HG02588 (cell line): ENCODE results near the gene U2SURP.
"Not testable (repeated sequence)": the region's sequence is repeated elsewhere in the genome, so short reads cannot be mapped to it uniquely, and the experiment has no call there.

ENCODE experiments used
- ATAC-seq: cut with Tn5 transposase; IDR thresholded peaks from one replicate; pipeline ENCODE4 v1.9.1; 2021; ENCODE audit warnings: mild to moderate bottlenecking, moderate library complexity; ENCODE audit not compliant: unreplicated experiment

Gene U2SURP

DNA sequence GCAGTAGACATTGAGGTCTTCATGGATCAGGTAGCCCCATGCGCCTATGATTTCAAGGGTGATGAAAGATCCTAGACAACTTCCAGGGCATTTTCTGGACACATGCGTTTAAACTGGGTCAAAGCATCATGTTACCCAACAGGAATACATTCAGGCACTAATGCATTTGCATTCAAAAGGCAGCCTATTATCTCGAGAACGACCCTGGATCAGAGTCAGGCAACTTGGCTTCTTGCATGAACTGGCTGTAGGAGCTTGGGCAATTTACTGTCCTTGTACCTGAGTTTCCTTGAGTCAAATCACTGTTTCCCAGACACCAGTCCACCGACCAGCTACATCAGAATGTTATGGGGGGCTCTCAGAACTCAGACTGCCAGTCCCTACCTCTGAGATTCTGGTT is 66.7 kb downstream of the U2SURP start:
- ATAC-seq = no peak

- no peak for ATAC-seq
Observed at GRCh38 chr3:143070977-143071551, 69.7 kb downstream of the U2SURP start.

GRCh38 chr3:143071776-143072175 is 70.4 kb downstream of the U2SURP start:
- no peak for ATAC-seq

GRCh38 chr3:143072298-143073020 is 71.1 kb downstream of the U2SURP start:
- not testable (repeated sequence) for ATAC-seq

DNA sequence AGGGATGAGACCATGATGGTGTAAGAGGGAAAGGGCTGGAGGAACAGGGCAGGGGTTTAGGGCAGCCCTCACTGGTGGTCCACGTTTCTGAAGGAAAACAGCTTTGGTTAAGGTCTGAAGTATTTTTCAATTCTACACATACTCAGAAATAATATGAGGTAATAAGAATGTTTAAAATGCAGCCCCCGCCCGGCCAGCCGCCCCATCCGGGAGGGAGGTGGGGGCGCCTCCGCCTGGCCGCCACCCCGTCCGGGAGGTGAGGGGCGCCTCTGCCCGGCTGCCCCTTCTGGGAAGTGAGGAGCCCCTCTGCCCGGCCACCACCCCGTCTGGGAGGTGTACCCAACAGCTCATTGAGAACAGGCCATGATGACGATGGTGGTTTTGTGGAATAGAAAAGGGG is 72.2 kb downstream of the U2SURP start:
- not testable (repeated sequence) for ATAC-seq

DNA sequence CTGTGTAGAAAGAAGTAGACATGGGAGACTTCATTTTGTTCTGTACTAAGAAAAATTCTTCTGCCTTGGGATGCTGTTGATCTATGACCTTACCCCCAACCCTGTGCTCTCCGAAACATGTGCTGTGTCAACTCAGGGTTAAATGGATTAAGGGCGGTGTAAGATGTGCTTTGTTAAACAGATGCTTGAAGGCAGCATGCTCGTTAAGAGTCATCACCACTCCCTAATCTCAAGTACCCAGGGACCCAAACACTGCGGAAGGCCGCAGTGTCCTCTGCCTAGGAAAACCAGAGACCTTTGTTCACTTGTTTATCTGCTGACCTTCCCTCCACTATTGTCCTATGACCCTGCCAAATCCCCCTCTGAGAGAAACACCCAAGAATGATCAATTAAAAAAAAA is 72.6 kb downstream of the U2SURP start:
- ATAC-seq = not testable (repeated sequence)

- ATAC-seq = no peak
Observed at GRCh38 chr3:143078883-143079282, 77.5 kb downstream of the U2SURP start.

GRCh38 chr3:143080196-143080595 is 78.8 kb downstream of the U2SURP start:
- ATAC-seq = no peak

DNA sequence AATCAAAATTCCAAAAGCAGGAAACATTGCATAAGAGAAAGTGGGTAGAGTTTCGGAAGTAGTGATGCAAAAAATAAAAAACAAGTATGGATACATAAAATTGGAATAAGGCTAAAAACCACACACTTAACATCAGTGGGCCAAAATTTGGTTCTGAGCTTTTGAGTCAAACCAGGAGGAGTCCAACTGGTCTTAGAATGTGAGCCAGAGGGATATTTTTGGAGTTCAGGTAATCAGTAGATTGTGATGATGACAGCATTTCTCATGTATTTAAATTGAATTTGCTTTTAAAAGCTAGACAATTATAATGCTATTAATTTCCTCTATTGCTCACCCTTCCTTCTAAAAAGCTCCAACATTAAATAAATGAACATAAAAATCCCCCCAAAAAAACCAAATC is 80.0 kb downstream of the U2SURP start:
- ATAC-seq = no peak

DNA sequence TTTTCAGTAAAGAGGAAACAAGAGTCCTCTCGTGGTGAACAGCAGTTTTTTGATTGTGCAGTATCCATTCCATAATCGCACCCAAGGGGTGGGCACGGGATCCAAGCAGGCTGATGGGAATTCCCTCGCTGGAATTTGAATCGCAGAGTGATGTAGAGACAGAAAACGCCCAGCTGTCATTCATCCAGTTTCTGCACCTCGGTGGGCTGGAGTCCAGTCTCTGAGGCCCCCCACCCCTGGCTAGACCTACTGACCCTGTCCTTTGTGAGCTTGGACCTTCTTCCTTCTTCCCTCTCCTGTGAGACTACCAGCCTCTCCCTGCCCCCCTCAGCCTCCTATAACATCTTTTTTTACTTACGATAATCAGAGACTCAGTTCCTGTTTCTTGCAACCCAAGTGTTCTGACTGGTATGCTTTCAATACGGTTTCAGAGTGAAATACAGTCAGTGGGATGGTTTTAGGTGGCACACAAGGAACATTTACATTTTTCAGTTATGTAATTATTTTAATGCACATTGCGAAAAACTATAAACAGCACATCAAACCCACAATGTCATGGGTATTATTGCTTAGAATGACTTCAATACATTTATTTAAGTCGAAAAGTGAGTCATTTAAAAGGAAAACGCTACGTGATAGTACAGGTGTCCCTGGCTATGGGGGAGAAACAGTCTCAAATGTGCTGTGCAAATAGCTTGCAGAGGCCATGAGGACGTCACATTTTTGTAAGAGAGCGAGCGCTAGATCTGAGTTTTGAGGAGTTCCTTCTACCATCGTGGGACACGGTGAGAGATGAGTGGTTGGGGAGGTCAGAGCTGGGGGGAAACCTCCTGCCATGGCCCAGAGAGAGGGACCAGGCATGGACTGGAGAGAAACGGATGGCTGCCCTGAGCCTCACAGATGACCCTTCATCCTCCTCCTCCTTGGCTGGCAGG is 80.7 kb downstream of the U2SURP start:
- peak; percentile 88 for ATAC-seq

DNA sequence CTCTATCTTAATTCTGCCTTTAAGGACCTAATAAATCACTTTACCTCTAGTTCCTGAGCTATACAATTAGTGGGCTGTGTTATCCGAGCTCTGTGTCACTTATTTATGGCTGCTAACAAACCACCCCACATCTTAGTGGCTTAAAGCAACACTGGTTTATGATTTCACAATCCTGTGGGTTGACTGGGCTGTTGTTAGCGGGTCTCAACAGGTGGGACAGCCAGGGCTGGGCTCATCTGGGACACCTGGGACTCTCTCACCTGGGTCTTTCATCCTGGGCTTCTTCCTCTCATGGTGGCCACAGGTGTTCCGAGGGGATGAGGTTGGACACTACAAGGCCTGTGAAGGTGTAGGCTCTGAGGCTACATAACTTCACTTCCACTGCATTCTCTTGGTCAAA is 82.4 kb downstream of the U2SURP start:
- no peak for ATAC-seq

DNA sequence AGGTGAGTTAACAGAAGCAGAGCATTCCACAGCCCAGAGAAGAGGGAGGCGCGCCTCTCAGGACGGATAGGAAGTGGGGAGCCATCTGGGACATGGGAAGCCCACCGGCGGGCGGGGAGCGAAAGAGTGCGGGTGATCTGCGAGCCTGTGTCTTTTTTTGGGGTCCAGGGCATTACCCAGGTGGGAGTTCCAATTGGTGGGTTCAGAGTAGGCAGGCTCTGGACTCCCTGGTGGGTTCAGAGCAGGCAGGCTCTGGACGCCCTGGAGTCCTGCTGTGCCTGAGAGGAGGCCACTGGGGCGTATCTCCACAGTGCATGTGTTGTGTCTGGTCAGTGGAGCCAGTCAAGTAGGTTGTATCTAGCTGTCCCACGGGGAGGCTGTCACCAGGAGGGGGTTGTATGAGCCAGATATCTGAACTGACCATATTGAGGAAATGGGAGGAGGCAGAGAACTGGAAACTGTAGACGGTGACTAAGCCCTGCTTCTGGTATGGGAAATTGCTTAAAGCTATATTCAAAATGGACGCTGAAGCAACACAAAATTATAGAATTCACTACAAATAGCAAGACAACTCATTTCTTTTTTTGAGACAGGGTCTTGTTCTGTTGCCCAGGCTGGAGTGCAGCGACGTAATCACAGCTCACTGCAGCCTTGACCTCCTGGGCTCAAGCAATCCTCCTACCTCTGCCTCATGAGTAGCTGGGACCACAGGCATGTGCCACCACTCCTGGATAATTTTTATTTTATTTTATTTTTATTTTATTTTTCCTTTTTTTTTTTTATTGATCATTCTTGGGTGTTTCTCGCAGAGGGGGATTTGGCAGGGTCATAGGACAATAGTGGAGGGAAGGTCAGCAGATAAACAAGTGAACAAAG is 83.7 kb downstream of the U2SURP start:
- ATAC-seq = peak; percentile 36

DNA sequence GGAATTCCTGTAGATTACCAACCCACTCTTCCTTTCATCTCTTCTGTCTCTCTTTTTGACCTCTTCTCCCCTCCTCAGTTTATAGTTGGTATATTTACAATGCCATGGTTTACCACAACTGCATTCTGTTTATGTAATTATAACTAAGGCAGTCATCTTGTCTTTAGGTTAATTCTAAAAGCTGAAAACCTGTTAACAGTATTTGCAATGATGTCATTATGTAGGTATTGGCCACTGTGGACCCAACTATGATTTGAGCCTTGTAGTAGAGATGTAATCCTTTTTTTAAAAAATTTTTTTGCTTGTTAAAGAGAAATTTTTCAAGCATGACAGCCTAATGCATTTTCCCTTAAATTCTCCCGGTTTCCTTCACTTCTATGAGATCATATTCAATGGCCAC is 87.5 kb downstream of the U2SURP start:
- ATAC-seq = no peak

DNA sequence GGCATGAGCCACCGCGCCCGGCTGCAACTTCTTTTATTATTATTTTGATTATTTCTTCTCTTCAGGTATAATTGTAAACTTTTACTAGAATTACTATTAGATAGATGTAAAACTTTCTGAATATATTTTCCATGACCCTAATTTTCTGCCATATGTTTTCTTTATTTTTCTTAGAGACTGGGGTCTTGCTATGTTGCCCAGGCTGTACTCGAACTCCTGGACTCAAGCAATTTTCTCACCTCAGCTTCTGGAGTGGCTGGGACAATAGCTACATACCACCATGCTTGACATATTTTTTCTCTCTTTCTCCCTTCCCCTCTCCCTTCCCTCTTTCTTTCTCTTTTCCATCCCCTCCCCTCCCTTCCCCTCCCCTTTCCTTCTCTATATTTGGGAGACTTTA is 88.6 kb downstream of the U2SURP start:
- no peak for ATAC-seq

DNA sequence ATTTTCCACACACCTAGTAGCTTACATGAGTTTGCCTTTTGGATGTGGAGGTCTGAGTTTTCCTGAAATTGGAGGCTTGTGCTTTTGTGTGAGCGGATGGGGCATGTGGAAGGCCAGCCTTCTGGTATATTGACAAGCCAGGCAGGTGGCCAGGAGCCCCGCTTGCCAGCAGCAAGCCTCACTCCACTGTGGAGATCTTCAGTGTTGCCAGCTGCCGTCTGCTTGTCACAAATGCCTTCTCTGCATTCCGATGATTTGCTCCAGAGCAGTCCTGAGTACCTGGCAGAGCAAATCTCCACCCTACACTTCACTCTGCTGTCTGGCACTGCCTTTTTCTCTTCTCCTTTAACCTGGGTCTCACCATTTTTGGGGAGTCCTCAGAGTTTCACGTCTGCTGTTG is 89.1 kb downstream of the U2SURP start:
- ATAC-seq = no peak

- ATAC-seq = no peak
Observed at GRCh38 chr3:143090976-143091837, 89.8 kb downstream of the U2SURP start.

DNA sequence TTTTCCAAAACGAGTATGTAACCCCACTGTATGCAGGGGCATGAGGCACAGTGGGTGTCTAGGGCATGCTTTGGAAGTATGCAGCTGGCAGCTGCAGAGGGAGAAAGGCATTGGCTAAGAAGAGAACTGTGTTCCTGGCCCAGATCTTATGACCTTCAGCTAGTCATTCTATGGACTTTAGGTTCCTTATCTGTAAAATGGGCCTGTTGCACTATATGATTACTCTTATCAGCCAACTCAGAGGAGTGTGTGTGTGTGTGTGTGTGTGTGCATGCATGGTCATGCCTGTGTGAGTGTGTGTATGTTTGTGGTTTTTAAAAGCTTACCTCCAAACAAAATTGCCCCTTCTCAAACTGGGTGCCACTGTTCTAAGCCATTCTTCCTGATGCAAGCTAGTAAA is 90.8 kb downstream of the U2SURP start:
- ATAC-seq = no peak

DNA sequence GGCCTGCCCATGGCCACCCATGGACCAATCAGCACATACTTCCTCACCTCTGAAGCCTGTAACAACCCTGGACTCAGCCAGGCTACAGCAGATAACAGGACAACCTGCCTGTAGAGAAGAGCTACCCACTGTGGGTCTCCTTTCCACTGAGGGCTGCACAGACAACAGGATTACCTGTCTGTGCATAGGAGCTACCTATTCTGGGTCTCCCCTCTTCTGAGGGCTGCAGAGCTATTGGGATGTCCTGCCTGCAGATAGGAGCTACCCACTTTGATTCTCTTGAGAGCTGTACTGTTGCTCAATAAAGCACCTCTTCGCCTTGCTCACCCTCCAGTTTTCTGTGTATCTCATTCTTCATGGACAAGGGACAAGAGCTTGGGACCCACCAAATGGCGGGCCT is 94.4 kb downstream of the U2SURP start:
- ATAC-seq = no peak

GRCh38 chr3:143098032-143098764 is 96.8 kb downstream of the U2SURP start:
- ATAC-seq = no peak
